HG02571 (cell line): Measurements from ENCODE around the gene MEG3.
"Not testable (repeated sequence)": the region's sequence is repeated elsewhere in the genome, so short reads cannot be mapped to it uniquely, and the experiment has no call there.

Experiments used
- ATAC-seq: cut with Tn5 transposase; IDR thresholded peaks from one replicate; pipeline ENCODE4 v1.9.1; 2021; ENCODE audit warnings: mild to moderate bottlenecking, moderate library complexity; ENCODE audit not compliant: unreplicated experiment

Gene MEG3

DNA sequence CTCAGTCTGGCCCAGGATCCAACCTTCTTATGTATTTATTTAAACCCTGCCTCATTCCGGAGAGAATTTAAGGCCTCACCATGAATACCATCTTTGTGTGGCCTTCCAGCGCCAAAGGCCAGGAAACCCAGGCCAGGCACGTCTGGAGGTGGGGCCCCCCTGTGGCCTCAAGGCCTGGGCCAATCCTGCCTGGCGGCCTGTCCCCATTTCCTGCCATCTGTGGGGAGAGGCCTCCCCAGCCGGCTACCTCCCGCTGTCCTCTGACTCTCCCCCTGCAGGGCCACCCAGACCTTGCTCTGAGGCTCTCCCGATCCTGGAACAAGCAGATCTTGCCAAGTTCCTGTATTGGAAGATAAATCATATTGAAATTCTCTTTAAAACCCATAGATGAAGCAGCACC, 37.4 kb upstream of the MEG3 start:
- ATAC-seq: no peak

DNA sequence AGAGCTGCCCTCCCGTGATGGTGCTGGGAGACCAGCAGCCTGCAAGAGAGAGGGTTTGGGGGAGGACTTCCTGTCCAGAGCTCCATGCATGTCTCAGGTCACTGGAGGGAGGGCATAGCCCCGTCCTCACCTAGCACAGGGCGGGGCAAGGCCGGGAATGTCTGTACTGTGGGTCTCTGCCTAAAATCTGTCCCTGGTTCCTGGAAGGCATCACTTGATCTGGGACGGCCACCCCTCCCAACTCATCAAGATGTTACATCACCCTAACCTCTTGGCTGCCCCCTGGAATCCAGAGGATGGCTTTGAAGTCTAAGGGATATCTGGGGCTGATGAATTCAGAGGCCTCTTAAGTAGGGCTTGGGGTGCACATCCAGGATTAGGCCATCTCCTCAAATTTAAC, 37.0 kb upstream of the MEG3 start:
- no peak for ATAC-seq

- ATAC-seq: no peak
Observed at GRCh38 chr14:100789460-100790417, 36.2 kb upstream of the MEG3 start.

DNA sequence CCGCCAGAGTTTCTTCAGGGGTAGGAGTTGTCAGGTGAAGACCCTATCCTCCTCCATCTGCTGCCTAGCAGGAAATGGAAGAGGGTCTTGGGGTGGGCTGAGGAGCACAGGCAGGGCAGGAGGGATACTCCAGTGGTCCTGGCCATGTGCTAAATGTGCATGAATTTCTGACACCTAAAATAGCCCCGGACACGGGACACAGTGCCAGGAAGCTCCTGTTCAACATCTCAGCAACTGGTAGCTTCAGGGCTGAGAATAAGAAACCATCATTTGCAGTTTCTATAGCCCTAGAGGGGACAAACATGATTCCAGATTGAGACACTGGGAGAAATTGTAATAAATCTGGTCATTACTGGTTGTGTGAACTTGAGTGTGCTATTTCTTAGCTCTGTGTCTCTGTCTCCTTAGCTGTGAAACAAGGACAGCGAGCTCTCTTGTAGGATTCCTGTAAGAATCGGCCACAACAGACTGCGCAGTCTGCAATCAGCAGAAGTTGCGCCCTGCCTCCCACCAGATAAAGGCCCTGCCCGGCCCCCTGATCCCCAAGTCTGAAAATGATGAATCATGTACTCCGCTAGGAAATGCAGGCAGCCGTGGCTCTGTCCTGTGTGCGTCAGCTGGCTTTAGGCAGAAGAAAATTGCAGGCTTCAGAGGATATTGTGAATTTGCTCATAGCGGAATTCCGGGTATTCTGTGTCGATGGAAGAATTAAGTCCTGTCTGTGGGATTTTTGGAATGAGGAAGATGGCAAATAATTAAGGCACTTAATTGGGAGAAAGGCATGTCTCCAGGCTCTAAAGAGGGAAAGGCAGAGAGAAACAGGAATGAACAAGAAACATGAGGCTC, 35.2 kb upstream of the MEG3 start:
- ATAC-seq: no peak

- no peak for ATAC-seq
Observed at GRCh38 chr14:100791348-100791735, 34.6 kb upstream of the MEG3 start.

- ATAC-seq: no peak
Observed at GRCh38 chr14:100791995-100792394, 33.9 kb upstream of the MEG3 start.

- no peak for ATAC-seq
Observed at GRCh38 chr14:100796946-100797345, 29.0 kb upstream of the MEG3 start.

- ATAC-seq: no peak
Observed at GRCh38 chr14:100800041-100800440, 25.9 kb upstream of the MEG3 start.

GRCh38 chr14:100801433-100801832, 24.5 kb upstream of the MEG3 start:
- ATAC-seq: not testable (repeated sequence)

DNA sequence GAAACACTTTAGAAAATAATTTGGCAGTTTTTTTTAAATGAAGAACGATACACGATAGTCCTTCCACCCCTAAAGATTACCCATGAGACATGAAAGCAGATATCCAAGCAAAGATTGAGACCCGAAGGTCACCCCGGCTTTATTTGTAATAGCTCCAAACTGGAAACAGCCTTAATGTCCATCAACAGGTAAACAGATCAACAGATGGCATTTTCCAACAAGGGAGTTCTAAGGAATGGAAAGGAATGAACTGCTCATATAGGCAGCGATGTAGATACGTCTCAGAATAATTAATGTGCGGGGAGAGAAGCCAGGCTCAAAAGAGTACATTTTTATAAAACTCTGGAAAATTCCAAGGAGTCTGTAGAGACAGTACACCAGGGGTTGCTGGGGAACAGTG, 23.7 kb upstream of the MEG3 start:
- no peak for ATAC-seq

DNA sequence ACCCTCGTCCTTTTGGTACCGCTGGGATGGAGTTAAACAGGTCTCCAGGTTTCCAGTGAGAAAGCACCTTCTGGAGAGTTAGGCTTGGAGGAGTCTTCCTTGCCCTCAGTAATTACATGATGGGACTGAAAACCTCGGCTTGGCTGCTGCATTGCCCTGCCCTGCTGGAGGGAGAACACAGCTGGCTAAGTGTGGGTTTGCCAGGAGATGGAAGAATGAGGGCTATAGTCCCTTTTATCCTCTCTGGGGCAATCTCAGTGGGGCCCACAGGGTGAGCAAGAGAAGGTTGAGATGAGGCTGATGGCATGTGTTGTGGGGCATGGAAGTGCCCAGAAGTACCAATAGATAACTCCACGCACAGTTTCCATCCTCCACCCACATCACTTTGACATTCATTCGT, 23.2 kb upstream of the MEG3 start:
- ATAC-seq: no peak

- no peak for ATAC-seq
Observed at GRCh38 chr14:100803226-100803625, 22.7 kb upstream of the MEG3 start.

GRCh38 chr14:100803676-100804075, 22.2 kb upstream of the MEG3 start:
- ATAC-seq: no peak

DNA sequence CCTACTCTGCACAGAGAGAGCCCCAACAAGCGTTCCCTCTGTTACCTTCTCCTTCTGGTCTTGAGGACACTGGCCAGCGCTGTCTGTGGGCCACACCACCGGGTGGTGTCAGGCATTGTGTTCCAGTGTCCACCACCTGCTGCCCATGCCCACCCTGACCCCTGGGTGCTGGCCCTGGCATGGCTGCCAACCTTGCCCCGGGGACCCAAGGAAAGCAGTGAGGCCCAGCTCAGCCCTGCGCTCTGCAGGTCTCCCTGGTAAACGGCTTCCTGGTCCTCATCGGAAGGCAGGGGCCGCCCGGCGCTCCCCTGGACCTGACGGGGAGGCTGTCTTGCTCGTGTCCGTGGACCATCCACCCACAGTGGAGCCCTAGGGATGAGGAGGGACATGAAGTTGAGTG, 21.8 kb upstream of the MEG3 start:
- no peak for ATAC-seq

- ATAC-seq: no peak
Observed at GRCh38 chr14:100804558-100805309, 21.2 kb upstream of the MEG3 start.

DNA sequence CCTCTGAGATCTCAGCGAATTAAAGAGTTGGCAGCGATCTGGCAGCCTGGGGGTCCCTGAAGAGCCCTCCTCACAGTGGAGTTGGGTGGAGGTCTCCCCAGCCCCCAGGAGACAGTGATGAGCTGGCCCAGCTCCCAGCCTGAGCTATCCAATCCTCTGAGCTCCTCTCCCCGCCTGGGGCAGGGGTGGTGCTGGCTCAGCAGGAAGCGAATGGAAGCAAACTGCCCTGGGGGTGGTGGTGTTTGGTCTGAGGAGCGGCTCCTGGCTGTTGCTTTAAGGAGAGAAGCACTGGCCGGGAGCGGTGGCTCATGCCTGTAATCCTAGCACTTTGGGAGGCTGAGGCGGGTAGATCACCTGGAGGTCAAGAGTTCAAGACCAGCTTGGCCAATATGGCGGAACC, 19.5 kb upstream of the MEG3 start:
- no peak for ATAC-seq

GRCh38 chr14:100807496-100807895, 18.4 kb upstream of the MEG3 start:
- no peak for ATAC-seq

GRCh38 chr14:100807979-100808734, 17.8 kb upstream of the MEG3 start:
- no peak for ATAC-seq

GRCh38 chr14:100810435-100810834, 15.5 kb upstream of the MEG3 start:
- no peak for ATAC-seq

- ATAC-seq: no peak
Observed at GRCh38 chr14:100810861-100811461, 15.0 kb upstream of the MEG3 start.
